ENCODE data around the gene C5orf34. TPM values are rescaled to one million over a fixed set of nuclear protein-coding genes. Genes with fewer than 3 reads are reported as not detected.

The C5orf34 gene
- total and polyA plus RNA-seq, 9 of the 15 experiments (the other 6 are each of a cell fraction or from before 2014, with no cell fraction given), result 13.2 to 32.6 (median 20.7) TPM

- TF ChIP-seq U2AF1 (optimal IDR thresholded peaks at IDR 0.05; ENCODE audit: low read depth, low read length) (no peak), SREBF2 (CRISPR knock-in tag; IDR thresholded peaks at IDR 0.05) (no peak), MYNN (IDR thresholded peaks at IDR 0.05) (peak; percentile 72; the same call in 1 of the 2 replicates), MYNN (CRISPR knock-in tag; IDR thresholded peaks at IDR 0.05) (no peak), ZNF324 (CRISPR knock-in tag; IDR thresholded peaks at IDR 0.05) (no peak), POLR2H (tag; IDR thresholded peaks at IDR 0.05; ENCODE audit: low read depth) (peak; percentile 96), GTF2A2 (tag; IDR thresholded peaks at IDR 0.05) (peak; percentile 20; the same call in 1 of the 2 replicates), TSHZ1 (CRISPR knock-in tag; IDR thresholded peaks at IDR 0.05) (no peak), KLF16 (IDR thresholded peaks at IDR 0.05) (peak; percentile 92), RBM14 (IDR thresholded peaks at IDR 0.05; ENCODE audit: borderline replicate concordance, insufficient read depth, low read depth, low read length) (no peak), L3MBTL2 (IDR thresholded peaks at IDR 0.05) (no peak; the same call in none of the 2 replicates), CREM (IDR thresholded peaks at IDR 0.05; ENCODE audit: low read depth) (peak; percentile 74), KLF13 (tag; IDR thresholded peaks at IDR 0.05; ENCODE audit: borderline replicate concordance, low read depth) (no peak), TOE1 (IDR thresholded peaks at IDR 0.05; ENCODE audit: borderline replicate concordance) (peak; percentile 70; the same call in 1 of the 2 replicates), TOE1 (CRISPR knock-in tag; IDR thresholded peaks at IDR 0.05; ENCODE audit: borderline replicate concordance, low read depth) (no peak), THAP7 (CRISPR knock-in tag; IDR thresholded peaks at IDR 0.05) (no peak), HDAC8 (tag; IDR thresholded peaks at IDR 0.05) (no peak)
- TF ChIP-seq, protein P1, sequence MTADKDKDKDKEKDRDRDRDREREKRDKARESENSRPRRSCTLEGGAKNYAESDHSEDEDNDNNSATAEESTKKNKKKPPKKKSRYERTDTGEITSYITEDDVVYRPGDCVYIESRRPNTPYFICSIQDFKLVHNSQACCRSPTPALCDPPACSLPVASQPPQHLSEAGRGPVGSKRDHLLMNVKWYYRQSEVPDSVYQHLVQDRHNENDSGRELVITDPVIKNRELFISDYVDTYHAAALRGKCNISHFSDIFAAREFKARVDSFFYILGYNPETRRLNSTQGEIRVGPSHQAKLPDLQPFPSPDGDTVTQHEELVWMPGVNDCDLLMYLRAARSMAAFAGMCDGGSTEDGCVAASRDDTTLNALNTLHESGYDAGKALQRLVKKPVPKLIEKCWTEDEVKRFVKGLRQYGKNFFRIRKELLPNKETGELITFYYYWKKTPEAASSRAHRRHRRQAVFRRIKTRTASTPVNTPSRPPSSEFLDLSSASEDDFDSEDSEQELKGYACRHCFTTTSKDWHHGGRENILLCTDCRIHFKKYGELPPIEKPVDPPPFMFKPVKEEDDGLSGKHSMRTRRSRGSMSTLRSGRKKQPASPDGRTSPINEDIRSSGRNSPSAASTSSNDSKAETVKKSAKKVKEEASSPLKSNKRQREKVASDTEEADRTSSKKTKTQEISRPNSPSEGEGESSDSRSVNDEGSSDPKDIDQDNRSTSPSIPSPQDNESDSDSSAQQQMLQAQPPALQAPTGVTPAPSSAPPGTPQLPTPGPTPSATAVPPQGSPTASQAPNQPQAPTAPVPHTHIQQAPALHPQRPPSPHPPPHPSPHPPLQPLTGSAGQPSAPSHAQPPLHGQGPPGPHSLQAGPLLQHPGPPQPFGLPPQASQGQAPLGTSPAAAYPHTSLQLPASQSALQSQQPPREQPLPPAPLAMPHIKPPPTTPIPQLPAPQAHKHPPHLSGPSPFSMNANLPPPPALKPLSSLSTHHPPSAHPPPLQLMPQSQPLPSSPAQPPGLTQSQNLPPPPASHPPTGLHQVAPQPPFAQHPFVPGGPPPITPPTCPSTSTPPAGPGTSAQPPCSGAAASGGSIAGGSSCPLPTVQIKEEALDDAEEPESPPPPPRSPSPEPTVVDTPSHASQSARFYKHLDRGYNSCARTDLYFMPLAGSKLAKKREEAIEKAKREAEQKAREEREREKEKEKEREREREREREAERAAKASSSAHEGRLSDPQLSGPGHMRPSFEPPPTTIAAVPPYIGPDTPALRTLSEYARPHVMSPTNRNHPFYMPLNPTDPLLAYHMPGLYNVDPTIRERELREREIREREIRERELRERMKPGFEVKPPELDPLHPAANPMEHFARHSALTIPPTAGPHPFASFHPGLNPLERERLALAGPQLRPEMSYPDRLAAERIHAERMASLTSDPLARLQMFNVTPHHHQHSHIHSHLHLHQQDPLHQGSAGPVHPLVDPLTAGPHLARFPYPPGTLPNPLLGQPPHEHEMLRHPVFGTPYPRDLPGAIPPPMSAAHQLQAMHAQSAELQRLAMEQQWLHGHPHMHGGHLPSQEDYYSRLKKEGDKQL (CRISPR knock-in tag; IDR thresholded peaks at IDR 0.05; ENCODE audit: borderline replicate concordance), result no peak
Observed at GRCh38 chr5:43514816-43515677, at the start of gene C5orf34 (continued).

Measured in K562 (cell line).